DMS53 treated with DMSO at 0.1 percent for 48 hours (cell line): ENCODE results near the gene STAG1.
"Not testable (repeated sequence)": the region's sequence is repeated elsewhere in the genome, so short reads cannot be mapped to it uniquely, and the experiment has no call there.

ENCODE experiments used
- DNase-seq: peaks from one replicate; lab custom pipeline; 2025; ENCODE audit not compliant: unreplicated experiment; lab: John Stamatoyannopoulos, UW

The STAG1 gene

DNA sequence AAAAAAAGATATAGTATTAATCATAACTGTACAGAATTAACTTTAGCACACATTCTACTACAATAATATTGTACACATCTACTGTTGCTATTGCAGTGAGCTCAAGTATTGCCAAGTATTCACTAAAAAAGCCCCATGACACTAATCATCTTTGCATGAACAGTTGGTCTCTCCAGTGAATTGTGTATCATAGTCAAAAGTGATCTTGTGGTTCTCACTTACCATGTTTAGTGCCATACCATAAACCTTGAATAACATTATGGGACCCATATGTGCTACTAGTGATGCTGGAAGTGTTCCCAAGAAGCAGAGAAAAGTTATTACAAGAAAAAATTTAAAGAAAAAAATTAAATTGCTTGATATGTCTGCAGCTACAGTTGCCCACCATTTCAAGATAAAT lies 324.9 kb downstream of the STAG1 start:
- no peak for DNase-seq

DNA sequence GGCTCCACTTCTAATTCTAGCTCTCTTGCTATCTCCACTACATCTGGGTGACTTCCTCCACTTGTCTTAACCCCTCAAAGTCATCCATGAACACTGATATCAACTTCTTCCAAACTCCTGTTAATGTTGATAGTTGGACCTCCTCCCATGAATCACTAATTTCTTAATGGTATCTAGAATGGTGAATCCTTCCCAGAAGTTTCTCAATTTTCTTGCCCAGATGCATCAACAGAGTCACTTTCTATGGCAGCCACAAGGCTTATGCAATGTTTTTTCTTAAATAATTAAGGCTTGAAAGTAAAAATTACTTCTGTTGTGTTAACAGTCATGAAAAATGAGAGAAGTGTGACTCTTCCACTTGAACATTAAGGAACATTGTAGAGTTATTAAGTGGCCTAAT lies 337.7 kb downstream of the STAG1 start:
- no peak for DNase-seq

DNA sequence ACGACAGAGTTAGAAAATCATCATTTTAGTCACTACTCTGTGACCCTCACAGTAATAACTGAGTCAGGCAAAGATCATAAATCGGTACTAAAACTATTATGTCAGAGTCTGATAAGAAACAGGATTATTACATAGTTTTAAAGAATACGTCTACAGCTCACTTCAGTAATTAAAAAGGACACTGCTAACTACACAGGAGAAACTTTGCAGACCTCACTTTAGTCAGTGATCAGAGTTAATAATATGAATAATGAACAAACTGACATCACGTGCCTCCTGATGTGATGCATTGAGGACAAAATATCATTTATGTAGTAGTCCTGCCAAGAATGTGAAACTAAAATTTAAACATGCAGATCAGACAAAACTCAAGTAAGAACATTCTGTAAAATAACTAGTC lies 339.9 kb downstream of the STAG1 start:
- no peak for DNase-seq

DNA sequence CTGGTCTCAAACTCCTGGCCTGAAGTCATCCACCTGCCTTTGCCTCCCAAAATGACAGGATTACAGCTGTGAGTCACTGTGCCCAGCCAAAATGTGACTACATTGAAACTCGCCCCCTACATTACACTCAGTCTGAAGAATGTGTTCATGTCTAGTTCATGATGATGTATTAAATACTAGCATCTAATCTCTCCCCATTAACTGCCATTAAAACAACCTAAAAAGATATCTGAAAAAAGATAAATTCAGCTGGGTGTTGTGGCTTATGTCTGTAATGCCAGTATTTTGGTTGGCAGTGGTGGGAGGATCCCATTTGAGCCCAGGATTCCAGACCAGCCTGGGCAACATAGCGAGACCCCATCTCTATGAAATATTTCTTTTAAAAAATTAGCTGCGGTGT lies 342.6 kb downstream of the STAG1 start:
- DNase-seq, result no peak

DNA sequence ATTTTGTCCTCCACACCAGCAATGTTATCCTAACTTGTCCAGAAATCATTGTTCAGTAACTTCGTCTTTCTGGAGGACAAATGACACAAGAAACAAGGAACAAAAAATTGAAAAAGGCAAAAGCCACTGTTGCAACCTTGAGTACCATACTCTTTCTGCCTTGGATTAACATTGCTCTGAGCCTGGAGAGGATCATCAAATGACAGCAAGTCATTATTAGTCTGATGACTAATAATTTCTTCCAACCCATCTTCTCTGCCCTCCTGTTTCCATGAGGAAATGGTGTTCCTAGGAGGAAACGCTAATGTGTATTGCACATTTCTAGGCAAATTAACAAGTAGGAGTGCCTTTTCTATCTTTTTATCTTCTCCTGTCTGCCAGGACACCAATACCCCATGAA lies 348.1 kb downstream of the STAG1 start:
- DNase-seq, result no peak

DNA sequence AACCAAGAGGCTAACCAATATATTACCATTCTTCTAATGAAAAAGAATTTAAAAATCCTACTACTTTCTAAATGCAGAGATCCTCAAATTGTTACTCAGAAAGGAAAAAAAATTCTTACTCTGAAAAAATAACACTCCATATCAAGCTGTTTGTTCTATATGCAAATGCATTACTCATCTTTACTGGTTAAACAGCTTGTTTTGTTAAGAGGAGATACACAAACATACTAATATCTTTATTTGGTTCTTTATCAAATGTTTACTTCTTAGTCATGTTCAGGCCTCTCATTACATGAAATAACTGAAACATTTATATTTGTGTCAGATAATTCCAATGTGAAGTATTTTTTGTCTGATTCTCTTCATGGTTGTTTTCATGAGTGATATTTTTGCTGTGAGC lies 355.3 kb downstream of the STAG1 start:
- peak; percentile 27 for DNase-seq

DNA sequence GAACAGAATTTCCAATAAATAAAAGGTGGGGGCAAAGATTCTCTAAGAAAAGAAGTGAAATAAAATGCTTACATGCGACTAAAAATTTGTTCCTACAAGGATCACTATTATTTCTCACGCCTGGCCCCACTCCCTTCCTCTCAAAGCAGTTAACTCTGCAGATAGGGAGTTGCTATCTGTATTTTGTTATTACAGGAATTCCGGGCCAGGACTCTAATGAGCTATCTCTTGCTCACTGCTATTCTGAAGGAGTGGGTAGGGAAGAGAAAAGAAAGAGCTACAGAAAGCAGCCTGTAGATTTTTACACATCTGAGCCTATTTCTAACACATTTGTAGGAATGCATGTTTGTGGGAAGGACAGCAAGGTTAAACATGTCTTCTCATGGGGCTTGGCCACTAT lies 361.6 kb downstream of the STAG1 start:
- no peak for DNase-seq

DNA sequence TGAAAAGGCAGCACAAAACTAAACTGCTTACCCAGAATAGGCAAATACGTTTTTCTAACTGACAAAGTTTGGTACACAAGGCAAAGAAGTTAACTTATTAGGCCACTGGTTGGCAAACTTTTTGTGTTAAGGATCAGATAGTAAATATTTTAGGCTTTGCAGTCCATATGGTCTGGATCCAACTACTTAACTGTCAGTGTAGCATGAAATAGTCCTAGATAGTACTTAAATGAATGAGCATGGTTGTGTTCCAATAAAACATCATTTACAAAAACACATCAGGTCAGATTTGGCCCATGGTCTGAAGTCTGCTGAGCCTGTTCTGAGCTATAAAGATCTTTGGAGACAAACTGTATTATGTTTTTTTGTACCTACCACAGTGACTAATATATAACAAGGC lies 365.1 kb downstream of the STAG1 start:
- DNase-seq, result no peak

DNA sequence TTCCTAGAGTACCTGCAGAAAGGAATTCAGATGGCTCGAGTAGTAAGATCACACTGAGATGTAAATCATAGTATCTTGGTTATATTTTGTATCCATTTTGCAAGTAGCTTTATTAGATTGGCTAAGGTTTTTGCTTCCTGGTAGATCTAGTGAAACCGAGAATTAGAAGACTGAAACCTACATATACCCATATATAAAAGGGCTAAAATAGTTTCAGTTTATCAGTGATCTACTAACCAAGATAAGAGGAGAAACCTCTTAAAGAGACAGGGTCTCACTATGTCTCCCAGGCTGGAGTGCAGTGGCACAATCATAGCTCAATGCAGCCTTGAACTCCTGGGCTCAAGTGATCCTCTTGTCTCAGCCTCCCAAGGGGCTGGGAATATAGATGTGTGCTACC lies 366.7 kb downstream of the STAG1 start:
- DNase-seq, result no peak

DNA sequence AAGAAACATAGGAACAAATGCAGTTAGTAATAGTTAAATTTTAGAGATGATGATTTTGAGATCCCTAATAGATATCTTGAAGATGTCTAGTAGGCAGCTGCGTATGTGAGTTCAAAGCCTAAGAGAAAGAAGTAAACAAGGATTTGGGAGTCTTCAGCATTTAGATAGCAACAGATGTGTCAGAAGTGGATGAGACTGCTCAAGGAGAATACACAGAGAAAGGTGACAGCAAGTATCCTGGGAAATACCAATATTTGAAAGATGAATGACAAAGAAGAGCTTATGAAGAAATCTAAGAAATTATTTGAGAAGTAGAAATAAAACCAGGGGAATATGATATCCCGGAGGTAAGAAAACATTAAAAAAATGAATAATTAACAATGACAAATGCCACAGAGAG lies 371.1 kb downstream of the STAG1 start:
- DNase-seq, result no peak

DNA sequence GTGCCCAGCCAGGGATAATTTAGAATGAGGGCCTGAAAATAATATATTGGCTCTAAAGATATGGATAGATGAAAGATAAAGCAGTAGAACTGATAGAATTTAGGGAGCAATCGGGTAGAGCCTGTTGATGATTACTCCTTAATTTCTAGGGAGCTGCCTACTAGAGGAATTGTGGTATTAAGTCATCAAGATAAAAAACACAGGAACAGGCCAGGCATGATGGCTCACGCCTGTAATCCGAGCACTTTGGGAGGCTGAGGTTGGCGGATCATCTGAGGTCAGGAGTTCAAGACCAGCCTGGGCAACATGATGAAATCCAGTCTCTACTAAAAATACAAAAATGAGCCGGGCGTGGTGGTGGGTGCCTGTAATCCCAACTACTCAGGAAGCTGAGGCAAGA lies 371.6 kb downstream of the STAG1 start:
- no peak for DNase-seq

DNA sequence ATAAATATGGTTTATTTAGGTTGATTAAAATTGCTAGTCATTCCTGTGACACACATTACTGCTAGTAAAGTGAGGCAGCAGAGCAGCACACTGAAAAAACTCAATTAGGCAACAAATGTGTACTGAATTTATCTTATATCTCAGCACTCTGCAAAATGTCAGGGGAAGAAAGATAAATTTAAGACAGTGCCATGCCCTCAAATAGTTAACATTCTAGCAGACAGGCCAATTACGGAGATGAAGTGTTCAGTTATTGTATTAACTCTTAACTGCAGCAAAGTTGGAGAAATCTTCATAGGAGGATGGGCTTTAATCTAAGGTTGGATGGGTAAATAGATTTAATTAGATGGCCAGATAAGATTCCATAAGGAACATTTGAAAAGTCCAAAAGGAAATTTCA lies 374.2 kb downstream of the STAG1 start:
- DNase-seq, result no peak

DNA sequence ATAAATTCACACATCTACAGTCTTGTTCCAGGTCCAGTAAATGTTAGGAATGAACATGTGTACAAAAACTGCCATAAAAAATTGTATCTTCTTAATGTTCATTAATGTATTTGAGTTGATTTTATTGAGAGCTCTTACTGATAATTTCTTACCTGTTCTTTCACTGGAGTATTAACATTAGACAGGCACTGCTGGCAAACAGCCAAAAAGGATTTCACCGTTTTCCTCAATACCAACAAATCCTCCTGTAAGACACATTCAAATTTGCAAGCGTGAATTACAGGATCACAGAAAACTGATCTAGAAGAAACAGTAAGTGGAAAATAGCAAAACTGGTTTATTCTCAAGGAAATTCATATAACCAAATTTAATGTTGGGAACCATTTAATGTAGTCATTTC lies 374.7 kb downstream of the STAG1 start:
- DNase-seq, result no peak

DNA sequence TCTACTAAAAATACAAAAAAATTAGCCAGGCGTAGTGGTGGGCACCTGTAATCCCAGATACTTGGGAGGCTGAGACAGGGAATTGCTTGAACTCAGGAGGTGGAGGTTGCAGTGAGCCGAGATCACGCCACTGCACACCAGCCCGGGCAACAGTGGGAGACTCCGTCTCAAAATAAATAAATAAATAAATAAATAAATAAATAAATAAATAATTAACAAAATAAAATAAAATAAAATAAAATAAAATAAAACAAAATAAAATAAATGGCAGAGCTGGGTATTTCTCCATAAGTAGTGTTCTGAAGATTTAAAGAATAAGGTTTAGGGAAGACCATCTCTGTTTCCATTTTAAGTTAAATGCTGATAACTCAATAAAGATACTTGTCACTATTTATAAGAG lies 376.4 kb downstream of the STAG1 start:
- not testable (repeated sequence) for DNase-seq

DNA sequence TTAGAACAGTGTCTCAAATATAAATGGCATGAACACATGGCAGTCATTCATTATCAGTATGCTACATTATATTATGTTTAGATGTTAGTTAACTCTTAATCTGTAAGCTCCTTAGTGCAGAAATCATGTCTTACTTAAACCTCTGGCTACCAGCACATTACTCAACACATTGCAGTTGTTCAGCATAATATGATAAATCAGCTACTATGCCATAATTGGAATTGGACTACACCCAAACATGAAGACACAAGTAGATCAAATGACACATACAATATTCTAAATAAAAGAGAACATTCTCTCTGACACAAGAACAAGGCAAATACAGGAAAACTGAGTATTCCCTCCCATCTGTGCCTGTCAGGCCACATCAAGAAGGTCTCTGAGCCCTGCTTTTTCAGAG lies 385.9 kb downstream of the STAG1 start:
- DNase-seq, result no peak

DNA sequence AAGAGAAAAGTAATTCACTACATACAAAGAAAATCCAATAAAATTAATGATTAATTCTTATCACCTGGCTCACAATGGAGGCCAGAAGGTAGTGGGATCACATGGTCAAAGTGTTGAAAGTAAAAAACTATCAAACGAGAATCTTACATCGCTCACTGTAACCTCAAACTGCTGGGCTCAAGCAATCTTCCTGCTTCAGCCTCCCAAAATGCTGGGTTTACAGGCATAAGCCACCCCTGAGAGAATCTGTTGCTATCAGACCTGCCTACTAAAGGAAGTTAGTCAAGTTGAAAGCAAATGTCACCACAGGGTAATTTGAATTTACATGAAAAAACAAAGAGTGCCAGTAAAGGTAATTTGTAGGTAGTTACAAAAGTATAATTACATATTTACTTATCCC lies 398.7 kb downstream of the STAG1 start:
- DNase-seq, result no peak

DNA sequence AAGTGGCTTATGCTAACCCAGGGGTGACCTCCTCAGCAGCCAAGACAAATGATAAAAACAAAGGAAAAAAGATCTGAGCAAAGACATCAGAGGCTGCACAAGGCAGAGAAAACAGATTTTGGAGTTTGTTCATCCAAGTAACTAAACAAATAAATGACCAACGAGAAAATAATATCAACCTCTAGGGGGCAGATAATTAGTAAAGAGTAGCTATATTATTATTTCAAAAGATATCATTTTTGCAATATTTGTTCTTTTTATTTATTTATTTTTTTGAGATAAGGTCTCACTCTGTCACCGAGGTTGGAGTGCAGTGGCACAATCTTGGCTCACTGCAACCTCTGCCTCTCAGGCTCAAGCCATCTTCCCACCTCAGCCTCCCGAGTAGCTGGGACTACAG lies 400.3 kb downstream of the STAG1 start:
- no peak for DNase-seq

DNA sequence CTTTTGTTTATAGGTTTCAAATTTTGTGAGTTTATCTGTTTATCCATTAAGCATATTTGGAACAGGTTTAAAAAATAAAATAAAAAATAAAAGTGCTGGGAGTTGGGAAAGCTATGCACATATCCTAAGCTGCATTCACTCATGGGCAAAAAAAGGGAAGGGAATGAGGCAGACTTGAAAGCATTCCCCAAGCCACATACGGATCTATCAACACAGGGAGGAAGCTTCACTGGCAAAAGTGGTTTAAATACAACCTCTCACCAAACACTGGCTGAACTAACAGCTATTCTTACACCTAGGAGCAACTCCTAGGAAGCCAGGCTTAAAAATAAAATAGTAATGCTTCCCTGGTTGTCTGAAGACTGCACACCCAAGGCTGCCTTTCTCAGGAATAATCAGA lies 400.8 kb downstream of the STAG1 start:
- DNase-seq, result no peak

DNA sequence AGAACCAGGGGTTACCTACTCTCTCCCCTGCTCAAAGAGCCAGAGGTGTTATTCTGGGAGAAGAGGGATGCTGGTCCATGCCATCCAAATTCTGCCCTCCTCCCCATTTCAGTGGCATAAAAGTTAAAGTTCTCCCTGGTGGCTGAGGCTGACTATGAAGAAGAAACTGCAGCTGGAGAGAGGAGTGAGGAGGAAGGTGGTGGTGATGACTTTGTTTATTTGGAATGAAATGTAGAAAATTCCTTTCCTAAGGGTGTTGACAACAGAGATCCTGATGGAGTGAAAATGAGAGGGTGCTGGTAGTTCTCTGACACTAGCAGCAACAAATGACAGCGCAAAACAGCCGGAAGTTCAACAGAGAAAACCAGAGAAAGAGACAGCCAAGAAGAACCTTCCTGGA lies 401.6 kb downstream of the STAG1 start:
- no peak for DNase-seq

DNA sequence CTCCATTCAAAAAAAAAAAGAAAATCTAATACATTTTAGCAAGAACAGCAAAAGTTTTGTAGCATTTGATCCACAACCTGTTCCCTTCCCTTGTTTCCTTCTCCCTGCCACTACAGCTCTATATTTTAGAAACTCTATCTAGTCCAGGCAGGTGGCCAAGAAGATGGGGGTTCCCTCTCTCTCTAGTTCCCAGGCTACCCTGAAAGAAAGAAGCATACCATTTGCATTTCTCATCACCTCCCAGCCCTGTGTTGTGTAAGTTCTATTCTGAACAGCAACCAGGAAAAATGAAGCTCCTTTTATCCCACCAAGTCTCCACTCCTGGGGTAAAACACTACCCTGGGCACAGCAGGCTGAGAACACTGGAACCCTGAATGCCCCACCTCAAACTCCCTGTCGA lies 402.0 kb downstream of the STAG1 start:
- no peak for DNase-seq

DNA sequence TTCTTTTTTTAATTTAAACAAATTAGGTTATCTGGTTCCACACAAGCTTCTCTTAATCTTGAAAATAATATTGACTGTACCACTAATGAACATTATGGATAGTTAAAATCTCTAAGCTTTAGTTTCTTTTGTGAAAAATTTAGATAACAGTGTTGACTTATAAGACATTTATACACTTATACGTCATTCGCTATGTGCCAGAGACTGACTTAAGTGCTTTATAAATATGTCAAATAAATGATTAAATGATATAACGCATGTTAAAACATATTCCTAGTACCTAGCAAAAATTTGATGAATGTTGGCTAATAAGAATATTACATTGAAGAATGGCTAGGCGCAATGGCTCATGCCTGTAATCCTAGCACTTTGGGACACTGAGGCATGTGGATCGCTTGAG lies 405.7 kb downstream of the STAG1 start:
- DNase-seq, result no peak

DNA sequence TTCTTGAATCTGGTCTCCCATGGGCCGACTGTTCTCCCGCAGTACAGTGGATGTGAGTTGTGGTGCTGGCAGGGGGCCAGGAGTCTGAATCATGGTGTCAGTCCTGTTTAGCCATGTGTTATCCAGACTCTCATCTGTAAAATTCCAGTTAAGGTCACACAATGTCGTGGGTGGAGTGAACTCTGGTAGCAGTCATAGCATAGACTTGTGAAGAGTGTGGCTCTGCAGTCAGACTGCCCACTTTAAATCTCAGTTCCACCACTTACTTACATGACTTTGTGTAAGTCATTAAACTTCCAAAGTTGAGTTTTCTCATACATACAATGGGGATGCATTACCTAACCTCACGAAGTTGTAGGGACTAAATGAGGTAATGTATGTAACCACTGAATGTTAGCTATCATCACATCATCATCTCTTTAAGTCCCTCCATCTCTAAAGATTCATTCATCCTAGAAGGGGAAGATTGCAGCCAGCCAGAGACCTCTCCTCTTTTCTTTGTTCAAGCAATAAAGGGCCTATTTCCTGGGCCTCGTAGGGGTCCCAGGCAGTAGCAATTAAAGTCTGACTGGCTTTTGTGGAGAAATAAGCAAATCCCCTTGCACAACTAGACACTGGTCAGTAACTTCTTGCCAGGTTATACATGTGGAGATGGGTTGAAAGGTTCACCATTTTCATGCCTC lies 408.2 kb downstream of the STAG1 start:
- peak; percentile 90 for DNase-seq

DNA sequence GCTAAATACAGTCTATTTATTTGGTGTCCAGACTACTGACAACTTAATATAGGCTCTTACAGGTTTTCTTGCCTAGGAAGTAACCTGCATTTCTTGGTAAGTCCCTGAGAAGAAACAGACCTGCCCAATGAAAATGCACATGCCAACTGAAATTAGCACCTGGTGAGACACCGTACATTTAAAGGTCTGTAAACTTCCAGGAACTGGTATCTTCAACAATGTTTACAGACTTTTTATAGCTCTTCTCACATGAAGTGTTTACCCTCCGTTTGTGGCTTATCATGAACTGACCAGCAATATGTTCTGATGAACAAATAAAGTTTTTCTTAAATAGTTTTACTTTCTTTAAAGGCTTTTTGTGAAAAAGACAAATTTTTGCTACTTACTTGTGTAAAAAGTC lies 408.7 kb downstream of the STAG1 start:
- DNase-seq, result peak; percentile 90
